ENCODE data around the gene OPRD1.

- TF ChIP-seq CTCF (conservative IDR thresholded peaks at IDR 0.05; ENCODE audit: low read length), result no peak
- no peak for TF ChIP-seq EZH2phosphoT487 (IDR thresholded peaks at IDR 0.05; ENCODE audit: borderline replicate concordance)
These were observed 24.5 kb downstream of the OPRD1 start for GRCh38 chr1:28836421-28836956.

Data from Loucy (cell line).